Activated CD8-positive, alpha-beta T cell treated with anti-CD3 and anti-CD28 coated beads, Interleukin-2, amount 10 ng/mL, durations not matched to agents 7 days and 5 days (primary cell): ENCODE measurements around the gene PMPCA. TPM values are rescaled to one million over a fixed set of nuclear protein-coding genes. Genes with fewer than 3 reads are reported as not detected.
A peak's percentile ranks its signal among the peaks of the same experiment; 100 is the strongest.

Source experiments
- ATAC-seq: fragments of 150-1000 bp; cut with Tn5 transposase; one replicate; pipeline ENCODE4 v1.10.0; 2021; ENCODE audit warnings: moderate library complexity
- CTCF ChIA-PET: fragments of 350-600 bp; sonication (Branson Sonifier 250); formaldehyde crosslinking; loops from one replicate; lab custom pipeline; 2021; ENCODE audit warnings: antibody characterized with exemption; lab: Charles Lee
- POLR2A ChIA-PET: fragments of 350-600 bp; sonication (Branson Sonifier 250); formaldehyde crosslinking; loops from one replicate; lab custom pipeline; 2021; ENCODE audit warnings: antibody characterized with exemption; lab: Charles Lee
- DNase-seq: peaks from one replicate; pipeline ENCODE4 v3.0.0-alpha.2; 2020
- H3K27ac Mint-ChIP-seq: one replicate; pipeline ENCODE4 v1.8.0; 2021; ENCODE audit warnings: mild to moderate bottlenecking, mixed read lengths
- H3K27me3 Mint-ChIP-seq: one replicate; pipeline ENCODE4 v1.8.0; 2021; ENCODE audit warnings: low read depth, mixed read lengths
- H3K36me3 Mint-ChIP-seq: one replicate; pipeline ENCODE4 v1.8.0; 2021; ENCODE audit warnings: low read depth, mixed read lengths
- H3K4me1 Mint-ChIP-seq: one replicate; pipeline ENCODE4 v1.8.0; 2021; ENCODE audit warnings: low read depth, mixed read lengths
- H3K4me3 Mint-ChIP-seq: one replicate; pipeline ENCODE4 v1.8.0; 2021; ENCODE audit warnings: mild to moderate bottlenecking, mixed read lengths
- H3K9me3 Mint-ChIP-seq: one replicate; pipeline ENCODE4 v1.8.0; 2022; ENCODE audit warnings: mixed read lengths; ENCODE audit not compliant: insufficient read depth
- total RNA-seq, 2 experiments: library from RNA; stranded (reverse); gene quantifications; one replicate each; pipeline ENCODE4 v1.2.3, GENCODE V29; 2021

The PMPCA gene
- total RNA-seq, 2 experiments from 2014 or later, result 56.5 to 57.5 TPM

DNA sequence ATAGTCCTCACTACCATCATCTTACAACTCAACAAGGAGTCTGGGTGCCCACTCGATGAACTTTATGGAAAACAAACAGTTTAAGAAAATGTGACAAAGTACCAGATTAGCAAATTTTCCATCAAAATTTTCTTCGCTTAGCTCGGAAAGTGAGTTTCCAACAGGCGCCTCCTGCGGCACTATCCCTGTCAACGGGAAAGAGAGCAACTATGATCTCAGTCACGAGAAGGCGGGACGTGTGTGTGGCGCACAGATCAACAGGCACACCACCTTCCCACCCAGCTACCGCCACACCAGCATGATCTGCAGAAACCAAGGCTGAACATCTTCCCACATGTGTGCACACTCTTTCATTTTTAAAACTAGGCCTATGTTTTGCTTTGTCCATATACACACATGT lies 42.9 kb downstream of the PMPCA start:
- H3K9me3 Mint-ChIP-seq, result no peaks in the 10 kb centered on the region
- peaks cover 59% of the 10 kb centered on the region for H3K36me3 Mint-ChIP-seq
- H3K4me1 Mint-ChIP-seq, result no peaks in the 10 kb centered on the region
- ChIA-PET CTCF (interaction anchor here (0.9 kb wide), 2 partner anchors 13 to 29 kb away, joined by 3 read pairs; no protein-coding TSS in a partner anchor), POLR2A (interaction anchor here (1.2 kb wide), 1 partner anchor 28 kb away, joined by 4 read pairs; no protein-coding TSS in a partner anchor)
- no peak for DNase-seq
- no peak overlapping the region for H3K27ac Mint-ChIP-seq
- H3K27me3 Mint-ChIP-seq, result no peaks in the 10 kb centered on the region
- peak; percentile 36 for ATAC-seq
- H3K4me3 Mint-ChIP-seq, result no peak overlapping the region

DNA sequence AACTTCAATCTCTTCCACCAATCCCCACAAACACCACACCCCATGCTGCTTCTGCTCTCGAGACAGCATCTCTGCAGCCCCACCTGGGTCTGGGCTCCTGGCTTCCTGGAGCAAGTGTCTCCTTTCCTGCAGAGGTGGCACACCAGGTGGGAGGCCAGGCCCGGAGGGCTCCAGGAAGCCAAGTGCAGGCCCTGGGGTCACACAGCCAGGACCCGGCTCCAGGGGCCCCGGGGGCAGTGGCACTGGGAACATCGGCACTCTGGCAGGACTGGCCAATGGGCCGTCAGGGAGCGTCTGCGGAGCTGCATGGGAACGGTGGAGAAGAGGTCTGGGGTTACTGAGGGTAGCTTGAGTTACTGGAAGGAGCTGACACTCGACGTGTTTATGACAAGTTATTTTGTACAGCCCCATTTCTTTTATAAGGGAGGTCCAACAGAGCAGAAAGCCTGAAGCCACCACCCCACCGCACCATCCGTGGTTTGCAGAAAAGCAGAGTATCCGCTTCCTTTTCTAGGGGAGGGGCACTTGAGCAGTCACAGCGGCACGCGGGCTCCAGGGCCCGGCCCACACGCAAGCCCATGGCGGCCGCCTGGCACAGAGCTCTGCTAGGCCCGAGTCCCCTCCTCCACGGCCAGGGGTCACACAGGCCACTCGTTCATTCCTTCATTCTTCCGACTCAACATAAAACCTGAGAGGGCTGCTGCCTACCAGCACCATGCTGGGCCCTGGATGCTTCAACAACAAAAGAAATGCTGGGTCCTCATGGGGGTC lies 43.8 kb downstream of the PMPCA start:
- no peak for DNase-seq
- Mint-ChIP-seq H3K9me3 (no peaks in the 10 kb centered on the region), H3K27me3 (no peaks in the 10 kb centered on the region), H3K4me3 (no peak overlapping the region), H3K36me3 (peaks cover 65% of the 10 kb centered on the region), H3K27ac (no peak overlapping the region), H3K4me1 (no peaks in the 10 kb centered on the region)
- no peak for ATAC-seq
- ChIA-PET CTCF (interaction anchor here (0.9 kb wide), 2 partner anchors 14 to 30 kb away, joined by 3 read pairs; no protein-coding TSS in a partner anchor), POLR2A (interaction anchor here (1.2 kb wide), 1 partner anchor 27 kb away, joined by 4 read pairs; no protein-coding TSS in a partner anchor)

DNA sequence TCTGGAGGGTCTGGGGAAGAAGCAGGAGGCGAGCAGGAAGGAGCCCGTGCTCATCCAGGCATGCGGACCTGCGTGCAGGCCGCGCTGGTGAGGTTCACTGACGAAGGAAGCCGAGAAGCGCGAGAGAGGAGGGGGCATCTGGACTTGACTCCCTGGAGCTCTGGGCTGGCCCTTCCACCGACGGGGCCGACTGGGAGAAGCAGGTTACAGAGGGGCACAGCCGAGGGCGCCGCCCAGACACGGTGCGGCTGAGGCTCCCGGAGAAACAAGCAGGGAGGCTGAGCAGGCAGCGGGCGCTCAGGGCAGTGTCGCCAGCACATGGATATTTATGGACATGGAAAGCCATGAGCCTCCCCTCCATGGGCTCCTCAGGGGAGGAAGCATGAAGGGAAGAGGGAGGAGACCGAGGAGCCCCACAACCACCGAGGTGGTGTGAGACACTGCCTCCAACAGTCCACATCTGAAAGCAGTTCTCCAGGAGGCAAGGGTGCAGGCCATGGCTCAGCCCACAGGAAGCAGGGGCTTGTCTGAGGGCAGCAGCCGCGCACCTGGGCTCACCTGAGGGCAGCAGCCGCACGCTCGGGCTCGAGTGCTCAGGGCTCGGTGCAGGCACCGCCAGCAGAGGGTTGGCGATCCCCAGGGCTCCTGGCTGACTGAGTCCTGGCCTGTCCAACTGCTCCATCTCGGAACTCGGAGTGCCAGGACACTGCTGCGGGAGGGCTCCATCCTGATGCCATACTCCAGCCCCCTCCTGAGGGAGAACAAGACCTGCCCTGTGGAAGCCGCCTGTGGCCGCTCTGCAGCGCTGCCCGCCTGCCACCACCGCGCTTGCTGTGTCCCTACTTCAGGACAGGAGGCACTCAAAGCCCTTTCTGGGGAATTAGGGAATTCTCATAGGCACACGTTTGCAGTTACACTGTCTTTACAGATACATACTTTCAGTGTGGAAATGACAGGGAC lies 44.9 kb downstream of the PMPCA start:
- ChIA-PET POLR2A (no interaction called here), CTCF (no interaction called here)
- peaks cover 68% of the 10 kb centered on the region for H3K36me3 Mint-ChIP-seq
- ATAC-seq (no peak), DNase-seq (no peak)
- no peak overlapping the region for H3K4me3 Mint-ChIP-seq
- no peaks in the 10 kb centered on the region for H3K27me3 Mint-ChIP-seq
- peak overlapping the region; percentile 52 for H3K27ac Mint-ChIP-seq
- no peaks in the 10 kb centered on the region for H3K4me1 Mint-ChIP-seq
- H3K9me3 Mint-ChIP-seq, result no peaks in the 10 kb centered on the region

DNA sequence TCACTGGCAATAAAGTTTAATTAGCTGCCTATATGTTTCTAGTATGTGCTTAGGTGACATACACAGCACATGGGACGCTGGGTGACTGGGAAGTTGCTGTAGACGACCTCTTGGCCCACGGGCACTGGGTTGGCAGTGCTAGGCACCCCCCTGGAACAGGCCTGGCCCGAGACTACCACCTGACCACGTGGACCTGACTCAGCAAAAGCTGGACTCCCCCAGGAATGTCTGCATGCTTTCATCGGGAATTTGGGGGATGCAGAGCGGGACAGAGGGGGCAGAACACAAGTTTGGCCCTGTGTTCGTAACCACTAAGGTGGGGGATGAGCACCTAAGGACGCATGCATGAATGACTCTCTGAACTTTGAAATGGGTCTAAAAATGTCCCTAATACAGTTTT lies 45.8 kb downstream of the PMPCA start:
- CTCF ChIA-PET, result no interaction called here

DNA sequence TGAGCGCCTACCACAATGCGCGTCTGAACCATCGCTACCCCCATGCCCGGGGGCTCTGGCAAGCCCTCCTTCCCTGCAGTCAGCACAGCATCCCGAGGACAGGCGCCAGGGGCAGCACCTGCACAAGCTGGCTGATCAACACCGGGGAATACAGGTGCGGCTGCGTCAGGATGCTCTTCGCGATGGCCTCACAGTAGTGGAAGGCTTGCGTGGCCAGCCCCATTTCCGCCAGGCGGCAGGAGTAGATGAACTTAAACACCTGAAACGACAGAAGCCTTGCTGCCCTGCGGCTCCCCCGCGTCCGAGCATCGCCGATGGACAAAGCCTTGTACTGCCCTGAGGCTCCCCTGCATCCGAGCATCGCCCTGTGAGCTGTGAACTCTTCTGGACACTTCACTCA lies 46.9 kb downstream of the PMPCA start:
- no peak overlapping the region for H3K4me3 Mint-ChIP-seq
- H3K4me1 Mint-ChIP-seq, result no peaks in the 10 kb centered on the region
- DNase-seq (no peak), ATAC-seq (no peak)
- peaks cover 69% of the 10 kb centered on the region for H3K36me3 Mint-ChIP-seq
- no peak overlapping the region for H3K27ac Mint-ChIP-seq
- ChIA-PET POLR2A (no interaction called here), CTCF (no interaction called here)
- H3K27me3 Mint-ChIP-seq, result no peaks in the 10 kb centered on the region
- no peaks in the 10 kb centered on the region for H3K9me3 Mint-ChIP-seq

More for the DNA sequence above, 45.8 kb downstream of the PMPCA start:
- DNase-seq (no peak), ATAC-seq (no peak)
- Mint-ChIP-seq H3K27me3 (no peaks in the 10 kb centered on the region), H3K9me3 (no peaks in the 10 kb centered on the region), H3K4me3 (no peak overlapping the region), H3K4me1 (no peaks in the 10 kb centered on the region), H3K27ac (no peak overlapping the region), H3K36me3 (peaks cover 65% of the 10 kb centered on the region)
- POLR2A ChIA-PET, result no interaction called here

DNA sequence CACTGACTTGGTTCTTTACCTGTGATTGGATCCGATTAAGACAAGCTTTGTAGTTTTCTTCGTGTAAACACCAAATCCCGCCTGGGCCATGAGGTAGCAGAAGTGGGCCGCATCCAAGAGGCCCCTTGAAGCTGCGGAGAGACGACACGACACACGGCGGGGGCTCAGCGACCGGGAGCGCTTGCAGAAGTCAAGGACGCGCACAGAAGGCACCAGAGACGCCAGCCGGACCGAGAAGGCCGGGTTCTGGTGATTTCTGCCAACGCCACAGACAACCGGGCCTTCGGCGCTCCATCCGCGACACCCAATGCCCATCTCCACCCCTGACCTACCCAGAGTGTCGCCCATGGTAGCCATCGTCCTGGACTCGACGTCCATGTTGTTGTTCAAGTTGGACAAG lies 49.0 kb downstream of the PMPCA start:
- ATAC-seq (no peak), DNase-seq (no peak)
- no peaks in the 10 kb centered on the region for H3K9me3 Mint-ChIP-seq
- no peak overlapping the region for H3K4me3 Mint-ChIP-seq
- POLR2A ChIA-PET, result no interaction called here
- CTCF ChIA-PET, result no interaction called here
- H3K4me1 Mint-ChIP-seq, result no peaks in the 10 kb centered on the region
- peaks cover 72% of the 10 kb centered on the region for H3K36me3 Mint-ChIP-seq
- H3K27ac Mint-ChIP-seq, result no peak overlapping the region
- H3K27me3 Mint-ChIP-seq, result no peaks in the 10 kb centered on the region

DNA sequence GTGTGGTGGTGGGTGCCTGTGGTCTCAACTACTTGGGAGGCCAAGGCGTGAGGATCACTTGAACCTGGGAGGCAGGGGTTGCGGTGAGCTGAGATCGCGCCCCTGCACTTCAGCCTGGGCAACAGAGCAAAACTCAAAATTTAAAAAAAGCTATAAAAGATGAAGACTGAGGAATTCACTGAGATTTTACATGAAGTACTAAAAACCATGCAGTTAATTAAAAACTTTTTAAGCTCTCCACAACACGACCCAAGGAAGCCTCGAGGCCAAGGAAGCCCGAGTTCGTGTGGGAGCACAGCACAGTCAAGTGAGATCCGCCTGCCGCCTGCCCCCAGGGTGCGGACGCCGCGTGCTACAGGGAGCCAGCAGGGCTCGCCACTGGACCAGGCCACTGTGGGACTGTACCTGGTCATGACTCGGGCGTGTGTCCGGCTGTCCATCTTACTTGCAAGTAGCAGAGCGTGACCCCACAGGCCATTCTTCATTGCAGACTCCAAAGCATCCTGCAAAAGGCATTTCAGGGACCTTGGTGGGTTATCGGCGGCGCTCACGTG lies 50.4 kb downstream of the PMPCA start:
- H3K27ac Mint-ChIP-seq, result no peak overlapping the region
- no peaks in the 10 kb centered on the region for H3K9me3 Mint-ChIP-seq
- ChIA-PET CTCF (no interaction called here), POLR2A (no interaction called here)
- H3K4me1 Mint-ChIP-seq, result no peaks in the 10 kb centered on the region
- ATAC-seq (no peak), DNase-seq (no peak)
- no peaks in the 10 kb centered on the region for H3K27me3 Mint-ChIP-seq
- no peak overlapping the region for H3K4me3 Mint-ChIP-seq
- H3K36me3 Mint-ChIP-seq, result peaks cover 72% of the 10 kb centered on the region

DNA sequence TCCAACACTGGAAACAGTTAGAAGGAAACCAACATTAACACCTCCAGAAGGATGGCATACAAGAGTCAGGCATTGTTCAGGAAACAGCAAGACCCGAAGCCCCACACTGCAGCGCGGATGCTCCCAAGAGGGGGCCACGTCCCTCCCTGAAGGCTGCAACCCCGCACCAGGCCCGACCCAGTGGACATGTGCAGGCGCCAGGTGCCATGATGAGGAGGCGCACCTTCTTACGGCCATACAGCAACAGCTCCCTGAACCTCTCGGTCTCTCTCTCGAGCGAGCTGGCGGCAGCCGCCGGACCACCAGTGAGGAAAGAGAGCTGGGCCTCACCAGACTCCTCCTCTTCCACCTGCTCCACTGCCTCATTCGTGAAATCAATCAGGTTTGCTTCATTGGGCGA lies 52.2 kb downstream of the PMPCA start:
- Mint-ChIP-seq H3K36me3 (peaks cover 72% of the 10 kb centered on the region), H3K27ac (no peak overlapping the region), H3K4me1 (no peaks in the 10 kb centered on the region), H3K4me3 (no peak overlapping the region), H3K27me3 (no peaks in the 10 kb centered on the region), H3K9me3 (no peaks in the 10 kb centered on the region)
- POLR2A ChIA-PET, result interaction anchor here (0.6 to 0.8 kb wide), 2 partner anchors 40 to 247 kb away, joined by 3 to 4 read pairs; no protein-coding TSS in a partner anchor
- ATAC-seq, result no peak
- DNase-seq, result no peak
- CTCF ChIA-PET, result no interaction called here

DNA sequence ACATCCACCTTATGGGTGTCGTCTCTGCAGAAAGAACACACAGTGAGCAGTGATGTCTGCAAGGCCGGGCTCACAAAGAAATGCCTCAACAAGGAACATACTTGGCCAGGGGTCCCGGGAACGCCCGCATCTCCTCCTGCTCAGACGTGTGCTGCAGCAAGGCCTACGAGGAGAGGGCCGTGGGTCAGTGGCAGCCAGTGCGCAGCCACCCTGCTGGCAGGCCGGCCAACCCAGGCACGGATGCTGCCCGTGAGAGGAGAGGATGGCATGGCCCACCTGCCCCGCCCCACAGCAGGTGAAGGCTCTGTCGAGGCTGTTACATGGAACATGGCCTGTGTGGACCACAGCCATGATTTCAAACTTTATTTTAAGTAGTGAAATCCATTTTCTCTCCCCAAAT lies 53.1 kb downstream of the PMPCA start:
- CTCF ChIA-PET, result no interaction called here
- DNase-seq (no peak), ATAC-seq (no peak)
- Mint-ChIP-seq H3K27me3 (no peaks in the 10 kb centered on the region), H3K4me1 (no peaks in the 10 kb centered on the region), H3K27ac (no peak overlapping the region), H3K36me3 (peaks cover 70% of the 10 kb centered on the region), H3K4me3 (no peak overlapping the region), H3K9me3 (no peaks in the 10 kb centered on the region)
- POLR2A ChIA-PET, result interaction anchor here (0.6 to 0.8 kb wide), 2 partner anchors 41 to 246 kb away, joined by 3 to 4 read pairs; no protein-coding TSS in a partner anchor

DNA sequence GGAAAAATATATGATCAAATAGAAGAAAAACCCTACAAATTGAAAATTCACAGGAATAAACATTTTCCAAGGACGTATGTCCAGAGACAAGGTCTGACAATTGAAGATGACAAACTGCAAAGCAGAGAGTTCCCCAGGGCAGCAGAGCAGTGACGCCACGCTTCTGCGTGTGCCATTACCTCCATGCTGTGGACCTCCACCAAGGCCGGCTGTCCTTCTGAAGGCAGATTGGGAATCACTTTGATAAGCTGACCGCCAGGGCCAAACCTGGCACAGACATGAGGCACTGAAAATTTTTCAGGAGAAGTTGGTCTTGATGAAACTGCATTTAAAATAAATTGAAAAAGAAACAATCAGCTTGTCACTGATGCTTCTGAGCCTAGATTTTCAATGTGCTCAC lies 53.8 kb downstream of the PMPCA start:
- DNase-seq, result no peak
- ChIA-PET POLR2A (no interaction called here), CTCF (no interaction called here)
- no peaks in the 10 kb centered on the region for H3K4me1 Mint-ChIP-seq
- no peak for ATAC-seq
- H3K9me3 Mint-ChIP-seq, result no peaks in the 10 kb centered on the region
- peaks cover 65% of the 10 kb centered on the region for H3K36me3 Mint-ChIP-seq
- no peaks in the 10 kb centered on the region for H3K27me3 Mint-ChIP-seq
- no peak overlapping the region for H3K4me3 Mint-ChIP-seq
- H3K27ac Mint-ChIP-seq, result no peak overlapping the region

DNA sequence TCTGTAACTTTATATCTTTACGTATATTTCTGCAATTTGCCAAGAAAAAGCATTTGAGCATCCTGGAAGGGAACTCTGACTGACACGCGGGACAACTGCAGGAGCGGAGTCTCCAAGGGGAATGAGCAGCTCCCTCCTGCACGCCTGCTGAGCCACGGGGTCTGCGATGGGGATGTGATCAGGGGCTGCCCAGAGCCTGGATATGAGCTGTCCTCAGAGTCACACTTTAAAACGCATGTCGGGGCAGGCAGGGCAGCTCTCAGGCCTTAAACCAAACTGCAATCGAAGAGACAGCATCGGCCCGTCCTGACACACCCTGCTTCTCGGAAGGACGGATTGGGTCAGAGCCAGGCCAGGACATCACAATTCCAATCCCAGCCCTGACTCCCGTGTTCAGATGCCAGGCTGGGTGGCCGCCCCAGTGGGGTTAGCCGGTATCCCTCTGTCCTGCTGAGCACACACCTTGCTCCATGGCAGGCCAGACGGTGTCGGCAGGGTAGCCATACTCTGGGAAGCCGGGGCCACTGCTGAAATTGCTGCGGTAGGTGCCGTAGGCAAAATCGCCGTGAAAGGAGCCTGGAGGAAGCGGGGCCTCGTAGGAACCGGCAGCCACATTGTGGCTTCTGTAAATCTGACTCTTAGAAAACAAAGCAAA lies 55.2 kb downstream of the PMPCA start:
- Mint-ChIP-seq H3K36me3 (peaks cover 65% of the 10 kb centered on the region), H3K4me3 (no peak overlapping the region), H3K27me3 (no peaks in the 10 kb centered on the region), H3K9me3 (no peaks in the 10 kb centered on the region), H3K27ac (no peak overlapping the region), H3K4me1 (no peaks in the 10 kb centered on the region)
- ATAC-seq, result no peak
- ChIA-PET POLR2A (no interaction called here), CTCF (no interaction called here)
- no peak for DNase-seq
